Activated CD4-positive, alpha-beta memory T cell treated with anti-CD3 and anti-CD28 coated beads for 36 hours (primary cell): Measurements from ENCODE around the gene SERPINB4. TPM values are rescaled to one million over a fixed set of nuclear protein-coding genes. Genes with fewer than 3 reads are reported as not detected.
"Not testable (repeated sequence)": the region's sequence is repeated elsewhere in the genome, so short reads cannot be mapped to it uniquely, and the experiment has no call there.

Source experiments
- CTCF ChIA-PET: fragments of 350-600 bp; sonication (Branson Sonifier 250); formaldehyde crosslinking; loops from one replicate; lab custom pipeline; 2021; ENCODE audit warnings: antibody characterized with exemption, inconsistent platforms; lab: Charles Lee
- POLR2A ChIA-PET: fragments of 350-600 bp; sonication (Branson Sonifier 250); formaldehyde crosslinking; loops from one replicate; lab custom pipeline; 2021; ENCODE audit warnings: antibody characterized with exemption; lab: Charles Lee
- DNase-seq: peaks from one replicate; pipeline ENCODE4 v3.0.0-alpha.2; 2020
- H3K27ac Mint-ChIP-seq: one replicate; pipeline ENCODE4 v1.8.0; 2021; ENCODE audit warnings: mixed read lengths
- H3K27me3 Mint-ChIP-seq: one replicate; pipeline ENCODE4 v1.8.0; 2021; ENCODE audit warnings: mixed read lengths
- H3K36me3 Mint-ChIP-seq: one replicate; pipeline ENCODE4 v1.8.0; 2021; ENCODE audit warnings: mixed read lengths
- H3K4me1 Mint-ChIP-seq: one replicate; pipeline ENCODE4 v1.8.0; 2021; ENCODE audit warnings: low read depth, mixed read lengths
- H3K4me3 Mint-ChIP-seq: one replicate; pipeline ENCODE4 v1.8.0; 2021; ENCODE audit warnings: mild to moderate bottlenecking, mixed read lengths
- H3K9me3 Mint-ChIP-seq: one replicate; pipeline ENCODE4 v1.8.0; 2021; ENCODE audit warnings: mixed read lengths
- intact Hi-C: fragments of 100-400 bp; cut with micrococcal nuclease; formaldehyde crosslinking; loops from one replicate; pipeline ENCODE4 v1.15.1; 2023
- total RNA-seq, 2 experiments: library from RNA; stranded (reverse); gene quantifications; one replicate each; pipeline ENCODE4 v1.2.3, GENCODE V29; 2021

The SERPINB4 gene
- total RNA-seq, 2 experiments from 2014 or later = not detected

DNA sequence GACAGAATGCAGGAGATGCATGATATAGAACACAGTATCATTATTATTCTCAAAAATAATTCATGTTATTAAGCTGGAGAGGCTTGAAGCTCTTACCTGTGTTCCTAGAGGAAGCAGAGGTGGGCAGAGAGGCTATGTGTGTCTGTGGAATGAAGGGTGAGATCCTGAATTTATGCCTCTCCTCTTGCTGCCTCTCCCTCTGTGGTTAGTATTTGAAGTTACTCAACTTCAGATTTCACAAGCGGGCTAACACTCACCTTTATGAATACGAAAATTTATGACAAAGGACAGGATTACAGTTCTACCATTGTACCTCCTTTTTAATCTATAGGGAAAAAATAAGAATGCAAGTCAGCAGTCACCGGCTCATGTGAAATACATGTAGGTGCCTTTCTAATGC lies 17.7 kb upstream of the SERPINB4 start, which contains the start of gene SERPINB3:
TSS of gene SERPINB3 (minus strand) at position 144 of the 400 bp plus-strand sequence. CDS start 677 bp downstream, outside the sequence.
- H3K9me3 Mint-ChIP-seq, H3K4me3 Mint-ChIP-seq, H3K27me3 Mint-ChIP-seq, CTCF ChIA-PET, H3K36me3 Mint-ChIP-seq, DNase-seq, H3K27ac Mint-ChIP-seq, POLR2A ChIA-PET, H3K4me1 Mint-ChIP-seq, intact Hi-C loops: not testable (repeated sequence)

GRCh38 chr18:63658920-63659319 lies 14.9 kb upstream of the SERPINB4 start:
- H3K27ac Mint-ChIP-seq, DNase-seq, intact Hi-C loops, H3K4me3 Mint-ChIP-seq, CTCF ChIA-PET, H3K9me3 Mint-ChIP-seq, H3K27me3 Mint-ChIP-seq, POLR2A ChIA-PET, H3K4me1 Mint-ChIP-seq, H3K36me3 Mint-ChIP-seq: not testable (repeated sequence)

DNA sequence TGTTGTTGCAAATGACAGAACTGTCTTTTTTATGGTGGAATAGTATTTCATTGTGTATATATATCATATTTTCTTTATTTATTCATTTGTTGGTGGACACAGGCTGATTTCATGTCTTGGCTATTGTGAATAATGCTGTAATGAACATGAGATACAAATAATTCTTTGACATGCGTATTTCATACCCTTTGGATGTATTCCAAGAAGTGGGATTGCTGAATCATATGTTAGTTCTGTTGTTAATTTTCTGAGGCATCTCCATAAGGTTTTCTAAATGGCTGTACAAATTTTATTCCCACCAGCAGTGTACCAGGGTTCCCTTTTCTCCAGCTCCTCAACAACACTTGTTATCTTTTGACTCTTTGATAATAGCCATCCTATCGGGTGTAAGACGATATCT lies 6.2 kb upstream of the SERPINB4 start:
- POLR2A ChIA-PET, CTCF ChIA-PET: not testable (repeated sequence)

DNA sequence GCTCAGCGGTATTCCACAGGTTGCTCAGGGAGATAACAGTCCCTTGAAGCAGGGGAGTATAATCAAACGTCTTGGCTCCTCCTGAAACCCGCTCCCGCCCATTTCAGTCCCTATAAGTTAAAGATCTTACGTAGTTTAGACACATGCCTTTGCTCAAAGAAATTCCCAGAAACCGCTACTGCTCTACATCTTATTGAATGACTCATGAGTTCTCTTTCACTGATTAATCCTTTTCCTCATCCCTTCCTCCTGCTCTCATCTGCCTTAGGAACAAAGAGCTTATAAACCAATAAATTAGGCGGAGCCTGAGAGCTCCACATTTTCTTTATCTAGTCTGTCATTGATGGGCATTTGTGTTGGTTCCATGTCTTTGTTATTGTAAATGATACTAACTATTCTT lies 4.2 kb upstream of the SERPINB4 start:
- no peak for DNase-seq
- no peak overlapping the region for H3K4me3 Mint-ChIP-seq
- H3K27me3 Mint-ChIP-seq = no peaks in the 10 kb centered on the region
- CTCF ChIA-PET = no interaction called here
- no peak overlapping the region for H3K27ac Mint-ChIP-seq
- H3K4me1 Mint-ChIP-seq = no peaks in the 10 kb centered on the region
- intact Hi-C loops = no loop called here
- H3K9me3 Mint-ChIP-seq = no peaks in the 10 kb centered on the region
- no peaks in the 10 kb centered on the region for H3K36me3 Mint-ChIP-seq
- POLR2A ChIA-PET = no interaction called here

More for the DNA sequence above, 6.2 kb upstream of the SERPINB4 start:
- H3K27ac Mint-ChIP-seq, H3K27me3 Mint-ChIP-seq, H3K4me3 Mint-ChIP-seq, H3K9me3 Mint-ChIP-seq, H3K4me1 Mint-ChIP-seq, intact Hi-C loops, H3K36me3 Mint-ChIP-seq, DNase-seq: not testable (repeated sequence)

GRCh38 chr18:63646936-63647335 lies 2.9 kb upstream of the SERPINB4 start:
- CTCF ChIA-PET = no interaction called here
- intact Hi-C loops = no loop called here

GRCh38 chr18:63644694-63645093 lies 638 bp upstream of the SERPINB4 start:
- DNase-seq, intact Hi-C loops: not testable (repeated sequence)

More at GRCh38 chr18:63646936-63647335, 2.9 kb upstream of the SERPINB4 start:
- POLR2A ChIA-PET = no interaction called here
- H3K4me3 Mint-ChIP-seq = no peak overlapping the region
- DNase-seq = no peak
- no peaks in the 10 kb centered on the region for H3K36me3 Mint-ChIP-seq
- no peaks in the 10 kb centered on the region for H3K27me3 Mint-ChIP-seq
- no peaks in the 10 kb centered on the region for H3K9me3 Mint-ChIP-seq
- no peaks in the 10 kb centered on the region for H3K4me1 Mint-ChIP-seq
- no peak overlapping the region for H3K27ac Mint-ChIP-seq

DNA sequence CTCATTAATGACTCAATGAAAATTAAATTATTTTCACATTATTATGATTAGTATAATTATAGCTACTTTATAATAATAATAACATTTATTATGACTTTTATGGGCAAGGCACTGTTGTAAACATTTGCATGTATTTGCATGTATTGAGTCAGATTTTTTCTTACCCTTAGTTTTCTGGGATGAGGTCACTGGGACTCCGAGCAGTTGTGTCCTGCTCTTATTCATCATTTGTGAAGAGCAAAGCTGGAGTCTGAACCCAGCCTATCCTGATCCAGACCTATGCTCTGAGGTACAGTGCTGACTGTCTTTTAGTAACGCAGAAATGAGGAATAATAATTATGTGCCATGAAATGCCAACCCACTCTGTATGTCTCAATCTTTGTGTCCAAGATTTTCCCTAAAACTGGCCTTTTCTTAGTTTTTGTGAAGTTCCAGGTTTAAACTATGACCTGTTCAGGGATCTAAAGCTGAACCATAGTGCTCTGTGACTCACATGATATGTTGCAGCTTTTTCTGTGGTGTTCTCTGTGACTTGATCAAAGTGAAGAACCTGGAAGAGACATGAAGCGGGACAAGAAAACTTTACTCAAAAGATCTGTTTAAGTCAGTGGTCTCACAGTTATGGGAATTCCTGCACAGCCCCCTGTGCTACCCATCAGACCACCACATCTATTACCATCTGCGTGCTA lies 1.2 kb downstream of the SERPINB4 start:
- intact Hi-C loops, H3K36me3 Mint-ChIP-seq, H3K27ac Mint-ChIP-seq, CTCF ChIA-PET, H3K4me3 Mint-ChIP-seq, POLR2A ChIA-PET, DNase-seq, H3K9me3 Mint-ChIP-seq, H3K4me1 Mint-ChIP-seq, H3K27me3 Mint-ChIP-seq: not testable (repeated sequence)

More at GRCh38 chr18:63644694-63645093, 638 bp upstream of the SERPINB4 start:
- H3K4me1 Mint-ChIP-seq, H3K9me3 Mint-ChIP-seq, H3K36me3 Mint-ChIP-seq, H3K27me3 Mint-ChIP-seq, CTCF ChIA-PET, H3K4me3 Mint-ChIP-seq, H3K27ac Mint-ChIP-seq, POLR2A ChIA-PET: not testable (repeated sequence)

DNA sequence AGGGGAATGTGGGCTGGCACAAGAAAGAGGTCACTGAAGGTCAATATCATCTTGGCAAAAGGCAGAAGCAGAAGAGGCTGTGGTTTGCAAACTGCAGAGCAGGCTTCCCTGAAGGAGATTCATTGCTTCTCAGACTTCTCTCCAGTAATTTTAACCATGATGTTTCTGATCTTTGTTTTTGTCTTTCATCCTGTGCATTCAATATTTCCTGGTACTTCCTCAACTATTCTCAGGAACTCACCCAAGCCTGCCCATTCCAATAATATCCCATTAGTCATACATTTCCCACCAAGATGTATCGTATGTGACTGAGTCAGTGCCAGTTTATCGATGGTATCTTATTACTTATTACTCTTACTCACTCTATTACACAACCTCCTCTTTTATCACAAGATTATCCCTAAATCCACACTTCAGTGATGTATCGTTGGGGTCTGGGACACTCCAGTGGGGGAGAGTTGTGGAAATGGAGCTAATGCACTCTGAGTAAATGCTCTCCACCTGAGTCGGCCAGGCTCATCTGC lies 2.8 kb downstream of the SERPINB4 start:
- DNase-seq, H3K27me3 Mint-ChIP-seq, H3K4me1 Mint-ChIP-seq, H3K36me3 Mint-ChIP-seq, POLR2A ChIA-PET, H3K27ac Mint-ChIP-seq, H3K9me3 Mint-ChIP-seq, CTCF ChIA-PET, intact Hi-C loops, H3K4me3 Mint-ChIP-seq: not testable (repeated sequence)

GRCh38 chr18:63637703-63638102 lies 6.4 kb downstream of the SERPINB4 start:
- Mint-ChIP-seq H3K27ac (no peak overlapping the region), H3K36me3 (no peaks in the 10 kb centered on the region), H3K9me3 (no peaks in the 10 kb centered on the region), H3K4me3 (no peak overlapping the region), H3K4me1 (no peaks in the 10 kb centered on the region), H3K27me3 (no peaks in the 10 kb centered on the region)
- intact Hi-C loops = no loop called here
- CTCF ChIA-PET = no interaction called here
- POLR2A ChIA-PET = no interaction called here
- DNase-seq = no peak

DNA sequence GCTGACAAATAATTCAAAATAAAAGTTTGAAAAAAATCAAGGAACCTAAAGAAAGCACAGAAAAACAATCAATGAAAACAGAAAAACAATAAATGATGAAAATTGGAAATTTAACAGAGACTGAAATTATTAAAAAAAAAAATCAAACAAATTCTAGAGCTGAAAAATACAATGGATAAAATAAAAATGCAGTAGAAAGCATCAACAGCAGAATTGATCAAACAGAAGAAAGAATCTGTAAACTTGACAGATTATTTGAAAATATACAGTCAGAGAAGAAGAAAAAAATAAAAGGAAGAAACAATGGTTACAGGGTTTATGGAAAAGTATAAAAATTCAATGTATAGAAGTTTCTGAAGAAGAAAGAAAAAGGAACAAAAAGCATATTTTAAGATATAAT lies 16.2 kb downstream of the SERPINB4 start:
- no peak for DNase-seq
- Mint-ChIP-seq H3K36me3 (no peaks in the 10 kb centered on the region), H3K27ac (no peak overlapping the region), H3K9me3 (peaks cover 41% of the 10 kb centered on the region), H3K4me1 (no peaks in the 10 kb centered on the region), H3K4me3 (no peak overlapping the region), H3K27me3 (no peaks in the 10 kb centered on the region)
- ChIA-PET POLR2A (no interaction called here), CTCF (no interaction called here)
- intact Hi-C loops = no loop called here

DNA sequence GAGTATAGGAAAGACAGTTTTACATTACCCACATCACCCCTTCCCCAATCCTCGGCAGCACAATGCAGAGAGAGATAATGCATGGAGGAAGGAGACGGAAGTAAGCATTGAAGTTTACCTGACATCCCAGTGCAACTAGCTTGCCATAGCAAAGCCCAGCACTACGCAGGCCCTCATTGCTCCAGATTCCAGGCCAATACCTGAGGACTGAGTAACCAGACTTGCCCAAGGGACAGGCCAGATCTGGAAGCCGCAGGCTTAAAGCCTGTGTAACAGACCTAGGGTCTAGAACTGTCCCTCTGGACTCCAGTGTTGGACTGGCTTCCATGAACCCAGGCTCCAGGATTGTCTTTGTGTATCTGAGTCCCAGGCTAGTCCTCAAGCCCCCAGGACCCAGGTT lies 17.6 kb downstream of the SERPINB4 start:
- H3K27me3 Mint-ChIP-seq = no peaks in the 10 kb centered on the region
- peaks cover 41% of the 10 kb centered on the region for H3K9me3 Mint-ChIP-seq
- ChIA-PET POLR2A (no interaction called here), CTCF (no interaction called here)
- no peaks in the 10 kb centered on the region for H3K4me1 Mint-ChIP-seq
- H3K27ac Mint-ChIP-seq = no peak overlapping the region
- no peak overlapping the region for H3K4me3 Mint-ChIP-seq
- H3K36me3 Mint-ChIP-seq = no peaks in the 10 kb centered on the region
- intact Hi-C loops = no loop called here
- DNase-seq = no peak

DNA sequence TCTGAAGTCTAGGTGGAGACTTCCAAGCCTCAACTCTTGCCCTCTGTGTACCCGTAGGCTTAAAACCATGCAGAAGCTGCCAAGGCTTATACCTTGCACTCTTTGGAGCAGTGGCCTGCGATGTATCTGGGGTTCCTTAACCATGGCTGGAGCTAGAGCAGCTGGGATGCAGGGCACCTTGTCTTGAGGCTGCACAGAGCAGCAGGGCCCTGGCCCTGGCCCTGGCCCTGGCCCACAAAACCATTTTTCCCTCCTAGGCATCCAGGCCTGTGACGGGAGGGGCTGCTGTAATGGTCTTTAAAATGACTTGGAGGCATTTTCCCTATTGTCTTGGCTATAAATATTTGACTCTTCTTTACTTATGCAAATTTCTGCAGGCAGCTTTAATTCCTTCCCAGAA lies 19.2 kb downstream of the SERPINB4 start:
- intact Hi-C loops = no loop called here
- CTCF ChIA-PET = no interaction called here
- H3K4me3 Mint-ChIP-seq = no peak overlapping the region

GRCh38 chr18:63619661-63620060 lies 24.4 kb downstream of the SERPINB4 start:
- ChIA-PET POLR2A (interaction anchor here (0.6 kb wide), 1 partner anchor 55 kb away, joined by 3 read pairs; no protein-coding TSS in a partner anchor), CTCF (no interaction called here)
- Mint-ChIP-seq H3K27ac (no peak overlapping the region), H3K36me3 (no peaks in the 10 kb centered on the region), H3K4me3 (no peak overlapping the region), H3K4me1 (no peaks in the 10 kb centered on the region), H3K27me3 (no peaks in the 10 kb centered on the region), H3K9me3 (peaks cover 16% of the 10 kb centered on the region)
- intact Hi-C loops = no loop called here
- no peak for DNase-seq

More for the DNA sequence above, 19.2 kb downstream of the SERPINB4 start:
- H3K27ac Mint-ChIP-seq = no peak overlapping the region
- POLR2A ChIA-PET = no interaction called here
- no peaks in the 10 kb centered on the region for H3K4me1 Mint-ChIP-seq
- no peak for DNase-seq
- no peaks in the 10 kb centered on the region for H3K27me3 Mint-ChIP-seq
- H3K9me3 Mint-ChIP-seq = peaks cover 45% of the 10 kb centered on the region
- H3K36me3 Mint-ChIP-seq = no peaks in the 10 kb centered on the region
